ENCODE data around the gene LPCAT2. TPM values are rescaled to one million over a fixed set of nuclear protein-coding genes. Genes with fewer than 3 reads are reported as not detected.
"Not testable (repeated sequence)": the region's sequence is repeated elsewhere in the genome, so short reads cannot be mapped to it uniquely, and the experiment has no call there.

LPCAT2 gene
- polyA plus RNA-seq, 2 of the 4 experiments (the other 2 are of a cell fraction), result 8.0 to 16.3 TPM

DNA sequence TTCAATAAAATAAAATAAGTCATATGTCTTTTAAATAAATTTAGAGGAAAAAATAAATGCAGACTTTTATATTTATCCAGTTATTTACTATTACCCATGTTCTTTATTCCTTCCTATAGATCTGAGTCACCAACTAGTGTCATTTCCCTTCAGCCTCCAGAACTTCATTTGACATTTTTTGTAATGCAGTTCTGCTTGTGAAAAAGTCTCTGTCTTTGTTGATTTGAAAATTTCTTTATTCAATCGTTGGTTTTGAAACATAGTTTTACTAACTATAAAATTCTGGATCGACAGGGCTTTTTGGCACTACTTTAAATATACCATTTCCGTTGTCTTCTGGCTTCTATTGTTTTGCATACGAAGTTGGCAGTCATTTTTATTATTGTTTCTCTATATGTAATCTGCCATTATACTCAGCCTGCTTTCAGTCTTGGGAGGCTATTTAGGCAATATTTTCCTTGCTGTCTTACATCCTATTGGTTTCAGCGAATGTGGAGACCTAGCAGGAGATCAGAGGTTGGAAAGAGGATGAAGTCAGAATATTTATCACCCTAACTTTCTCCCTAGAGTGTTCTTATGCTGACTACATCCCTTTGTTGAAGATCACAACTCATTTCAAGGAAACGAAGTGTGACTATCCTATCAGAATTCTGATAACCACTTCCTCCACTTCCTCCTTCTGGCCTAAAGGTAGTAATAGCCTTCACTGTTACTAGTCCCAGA is 104.9 kb downstream of the LPCAT2 start:
- no peak overlapping the region for H3K4me2 ChIP-seq
- no peak for ATAC-seq
- TF ChIP-seq, protein P1, sequence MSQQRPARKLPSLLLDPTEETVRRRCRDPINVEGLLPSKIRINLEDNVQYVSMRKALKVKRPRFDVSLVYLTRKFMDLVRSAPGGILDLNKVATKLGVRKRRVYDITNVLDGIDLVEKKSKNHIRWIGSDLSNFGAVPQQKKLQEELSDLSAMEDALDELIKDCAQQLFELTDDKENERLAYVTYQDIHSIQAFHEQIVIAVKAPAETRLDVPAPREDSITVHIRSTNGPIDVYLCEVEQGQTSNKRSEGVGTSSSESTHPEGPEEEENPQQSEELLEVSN (IDR thresholded peaks at IDR 0.05; ENCODE audit: borderline replicate concordance, low read depth), result no peak
- H3K9me3 ChIP-seq, result no peaks in the 10 kb centered on the region
- no peak overlapping the region for H3K27ac ChIP-seq
- WGBS (ENCODE audit: missing lambda C conversion rate), result 14% methylated on average over 6 of the region's 6 CpGs
- no peak for DNase-seq (ENCODE audit: low read depth in 1 of 2, low spot score in 1 of 2)
- CTCF ChIA-PET, result no interaction called here
- POLR2A ChIA-PET, result no interaction called here
- H3K4me3 ChIP-seq, result no peak overlapping the region
- no peaks in the 10 kb centered on the region for H3K4me1 ChIP-seq
- no peak for FAIRE-seq

DNA sequence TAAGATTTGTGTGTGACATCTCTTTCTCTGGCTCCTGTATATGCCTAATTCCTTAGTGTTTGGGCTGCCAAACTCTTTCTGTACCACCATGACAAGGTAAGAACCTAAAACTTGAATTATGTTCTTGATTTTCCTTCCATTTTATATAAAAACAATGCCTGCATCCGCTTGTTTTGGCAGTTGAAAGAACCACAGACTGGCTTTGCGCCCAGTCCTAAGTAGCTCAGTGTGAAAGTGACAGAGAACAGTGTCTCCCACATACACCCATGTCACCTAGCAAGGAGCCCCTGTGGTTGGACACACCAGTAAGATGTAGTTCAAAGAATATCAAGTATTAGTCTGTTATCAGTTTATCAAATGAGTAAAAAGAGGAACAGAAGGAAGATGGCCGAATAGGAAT is 106.2 kb downstream of the LPCAT2 start:
- no peak for TF ChIP-seq ZSCAN20 (CRISPR knock-in tag; IDR thresholded peaks at IDR 0.05)
- TF ChIP-seq, protein P2, sequence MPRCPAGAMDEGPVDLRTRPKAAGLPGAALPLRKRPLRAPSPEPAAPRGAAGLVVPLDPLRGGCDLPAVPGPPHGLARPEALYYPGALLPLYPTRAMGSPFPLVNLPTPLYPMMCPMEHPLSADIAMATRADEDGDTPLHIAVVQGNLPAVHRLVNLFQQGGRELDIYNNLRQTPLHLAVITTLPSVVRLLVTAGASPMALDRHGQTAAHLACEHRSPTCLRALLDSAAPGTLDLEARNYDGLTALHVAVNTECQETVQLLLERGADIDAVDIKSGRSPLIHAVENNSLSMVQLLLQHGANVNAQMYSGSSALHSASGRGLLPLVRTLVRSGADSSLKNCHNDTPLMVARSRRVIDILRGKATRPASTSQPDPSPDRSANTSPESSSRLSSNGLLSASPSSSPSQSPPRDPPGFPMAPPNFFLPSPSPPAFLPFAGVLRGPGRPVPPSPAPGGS (IDR thresholded peaks at IDR 0.05), result no peak
- TF ChIP-seq ZC3H11A (IDR thresholded peaks at IDR 0.05), result no peak
- TF ChIP-seq FOXS1 (CRISPR knock-in tag; IDR thresholded peaks at IDR 0.05), result no peak
- TF ChIP-seq, protein P3, sequence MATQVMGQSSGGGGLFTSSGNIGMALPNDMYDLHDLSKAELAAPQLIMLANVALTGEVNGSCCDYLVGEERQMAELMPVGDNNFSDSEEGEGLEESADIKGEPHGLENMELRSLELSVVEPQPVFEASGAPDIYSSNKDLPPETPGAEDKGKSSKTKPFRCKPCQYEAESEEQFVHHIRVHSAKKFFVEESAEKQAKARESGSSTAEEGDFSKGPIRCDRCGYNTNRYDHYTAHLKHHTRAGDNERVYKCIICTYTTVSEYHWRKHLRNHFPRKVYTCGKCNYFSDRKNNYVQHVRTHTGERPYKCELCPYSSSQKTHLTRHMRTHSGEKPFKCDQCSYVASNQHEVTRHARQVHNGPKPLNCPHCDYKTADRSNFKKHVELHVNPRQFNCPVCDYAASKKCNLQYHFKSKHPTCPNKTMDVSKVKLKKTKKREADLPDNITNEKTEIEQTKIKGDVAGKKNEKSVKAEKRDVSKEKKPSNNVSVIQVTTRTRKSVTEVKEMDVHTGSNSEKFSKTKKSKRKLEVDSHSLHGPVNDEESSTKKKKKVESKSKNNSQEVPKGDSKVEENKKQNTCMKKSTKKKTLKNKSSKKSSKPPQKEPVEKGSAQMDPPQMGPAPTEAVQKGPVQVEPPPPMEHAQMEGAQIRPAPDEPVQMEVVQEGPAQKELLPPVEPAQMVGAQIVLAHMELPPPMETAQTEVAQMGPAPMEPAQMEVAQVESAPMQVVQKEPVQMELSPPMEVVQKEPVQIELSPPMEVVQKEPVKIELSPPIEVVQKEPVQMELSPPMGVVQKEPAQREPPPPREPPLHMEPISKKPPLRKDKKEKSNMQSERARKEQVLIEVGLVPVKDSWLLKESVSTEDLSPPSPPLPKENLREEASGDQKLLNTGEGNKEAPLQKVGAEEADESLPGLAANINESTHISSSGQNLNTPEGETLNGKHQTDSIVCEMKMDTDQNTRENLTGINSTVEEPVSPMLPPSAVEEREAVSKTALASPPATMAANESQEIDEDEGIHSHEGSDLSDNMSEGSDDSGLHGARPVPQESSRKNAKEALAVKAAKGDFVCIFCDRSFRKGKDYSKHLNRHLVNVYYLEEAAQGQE (IDR thresholded peaks at IDR 0.05), result no peak
- TF ChIP-seq PHF8 (IDR thresholded peaks at IDR 0.05; ENCODE audit: borderline replicate concordance, low read depth), result no peak
- Histone ChIP-seq H3K4me2 (no peak overlapping the region), H3K4me1 (no peaks in the 10 kb centered on the region), H3K27ac (no peak overlapping the region), H3K4me3 (no peak overlapping the region), H3K9me3 (no peaks in the 10 kb centered on the region)
- CTCF ChIA-PET, result no interaction called here
- WGBS (ENCODE audit: missing lambda C conversion rate), result 37% methylated on average over 3 of the region's 3 CpGs
- DNase-seq (ENCODE audit: low read depth in 1 of 2, low spot score in 1 of 2) (no peak), FAIRE-seq (no peak), ATAC-seq (no peak)
- POLR2A ChIA-PET, result no interaction called here

DNA sequence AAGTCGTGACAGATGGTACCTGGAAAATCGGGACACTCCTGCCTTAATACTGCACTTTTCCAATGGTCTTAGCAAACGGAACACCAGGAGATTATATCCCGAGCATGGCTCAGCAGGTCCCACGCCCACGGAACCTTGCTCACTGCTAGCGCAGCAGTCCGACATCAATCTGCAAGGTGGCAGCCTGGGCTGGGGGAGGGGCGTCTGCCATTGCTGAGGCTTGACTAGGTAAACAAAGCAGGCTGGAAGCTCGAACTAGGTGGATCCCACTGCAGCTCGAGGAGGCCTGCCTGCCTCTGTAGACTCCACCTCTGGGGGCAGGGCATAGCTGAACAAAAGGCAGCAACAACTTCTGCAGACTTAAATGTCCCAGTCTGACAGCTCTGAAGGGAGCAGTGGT is 106.8 kb downstream of the LPCAT2 start:
- H3K4me1 ChIP-seq; H3K9me3 ChIP-seq; H3K4me3 ChIP-seq; ATAC-seq; CTCF ChIA-PET; DNase-seq (ENCODE audit: low read depth in 1 of 2, low spot score in 1 of 2); H3K4me2 ChIP-seq; H3K27ac ChIP-seq; POLR2A ChIA-PET; FAIRE-seq: not testable (repeated sequence)
- 20% methylated on average over 9 of the region's 11 CpGs for WGBS (ENCODE audit: missing lambda C conversion rate)

DNA sequence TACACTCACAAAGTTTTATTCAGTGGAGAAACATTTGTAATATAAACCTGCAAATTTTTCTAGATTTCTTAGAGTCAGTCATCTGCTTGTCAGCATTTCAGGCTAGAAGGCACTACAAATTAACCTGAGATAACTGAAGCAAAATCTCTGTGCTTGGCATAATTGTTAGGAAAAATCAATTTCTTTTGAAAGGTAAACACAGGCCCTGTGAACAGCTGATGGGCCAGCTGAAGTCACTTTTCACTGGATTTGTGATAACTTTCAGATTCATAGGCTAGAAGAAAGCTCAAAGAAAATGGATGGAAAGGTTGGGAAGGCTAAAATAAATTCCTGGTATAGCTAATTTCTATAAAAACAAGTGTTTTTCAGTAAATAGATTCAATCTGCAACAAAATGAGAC is 112.9 kb downstream of the LPCAT2 start:
- FAIRE-seq, result no peak
- TF ChIP-seq, protein P4, sequence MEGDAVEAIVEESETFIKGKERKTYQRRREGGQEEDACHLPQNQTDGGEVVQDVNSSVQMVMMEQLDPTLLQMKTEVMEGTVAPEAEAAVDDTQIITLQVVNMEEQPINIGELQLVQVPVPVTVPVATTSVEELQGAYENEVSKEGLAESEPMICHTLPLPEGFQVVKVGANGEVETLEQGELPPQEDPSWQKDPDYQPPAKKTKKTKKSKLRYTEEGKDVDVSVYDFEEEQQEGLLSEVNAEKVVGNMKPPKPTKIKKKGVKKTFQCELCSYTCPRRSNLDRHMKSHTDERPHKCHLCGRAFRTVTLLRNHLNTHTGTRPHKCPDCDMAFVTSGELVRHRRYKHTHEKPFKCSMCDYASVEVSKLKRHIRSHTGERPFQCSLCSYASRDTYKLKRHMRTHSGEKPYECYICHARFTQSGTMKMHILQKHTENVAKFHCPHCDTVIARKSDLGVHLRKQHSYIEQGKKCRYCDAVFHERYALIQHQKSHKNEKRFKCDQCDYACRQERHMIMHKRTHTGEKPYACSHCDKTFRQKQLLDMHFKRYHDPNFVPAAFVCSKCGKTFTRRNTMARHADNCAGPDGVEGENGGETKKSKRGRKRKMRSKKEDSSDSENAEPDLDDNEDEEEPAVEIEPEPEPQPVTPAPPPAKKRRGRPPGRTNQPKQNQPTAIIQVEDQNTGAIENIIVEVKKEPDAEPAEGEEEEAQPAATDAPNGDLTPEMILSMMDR (IDR thresholded peaks at IDR 0.05), result no peak
- TF ChIP-seq ZFP36 (IDR thresholded peaks at IDR 0.05; ENCODE audit: borderline replicate concordance, partially characterized antibody), result no peak
- no peak for TF ChIP-seq MAZ (IDR thresholded peaks at IDR 0.05; ENCODE audit: borderline replicate concordance, low read depth, low read length)
- no peak for TF ChIP-seq CEBPB (IDR thresholded peaks at IDR 0.05)
- no peak for TF ChIP-seq KDM5A (IDR thresholded peaks at IDR 0.05)
- no peak for ATAC-seq
- Histone ChIP-seq H3K4me2 (no peak overlapping the region), H3K9me3 (no peaks in the 10 kb centered on the region), H3K27ac (no peak overlapping the region), H3K4me1 (no peaks in the 10 kb centered on the region), H3K4me3 (no peak overlapping the region)
- ChIA-PET POLR2A (no interaction called here), CTCF (interaction anchor here (2.0 kb wide), 1 partner anchor 81 kb away, joined by 6 read pairs; no protein-coding TSS in a partner anchor)
- DNase-seq (ENCODE audit: low read depth in 1 of 2, low spot score in 1 of 2), result no peak
